Muscle of leg (tissue), 11 donors: Measurements from ENCODE around the gene HSPB7. TPM values are rescaled to one million over a fixed set of nuclear protein-coding genes. Genes with fewer than 3 reads are reported as not detected.
"Not testable (repeated sequence)": the region's sequence is repeated elsewhere in the genome, so short reads cannot be mapped to it uniquely, and the experiment has no call there.

Experiments used
- DNase-seq: peaks from one replicate; pipeline ENCODE4 v3.0.0; 2013
- H3K27ac ChIP-seq: one replicate; pipeline ENCODE4 v1.5.1; 2013; ENCODE audit warnings: mild to moderate bottlenecking, low read length, control low read depth
- H3K27me3 ChIP-seq: one replicate; pipeline ENCODE4 v1.6.1; 2013; ENCODE audit warnings: low read length; ENCODE audit not compliant: control insufficient read depth, insufficient read depth
- H3K36me3 ChIP-seq: one replicate; pipeline ENCODE4 v1.6.1; 2013; ENCODE audit warnings: low read length; ENCODE audit not compliant: control insufficient read depth, insufficient read depth
- H3K4me1 ChIP-seq: one replicate; pipeline ENCODE4 v1.6.1; 2013; ENCODE audit warnings: low read length; ENCODE audit not compliant: control insufficient read depth, insufficient read depth
- H3K4me3 ChIP-seq: one replicate; pipeline ENCODE4 v1.5.1; 2013; ENCODE audit warnings: low read length, control low read depth
- H3K9me3 ChIP-seq: replicated peaks from 2 replicates; pipeline ENCODE4 v1.6.1; 2013; ENCODE audit warnings: low read depth, low read length; ENCODE audit not compliant: control insufficient read depth
- WGBS: methylation state at CpG from one replicate; pipeline ENCODE4 v1.1.5; 2013; ENCODE audit warnings: missing lambda C conversion rate; ENCODE audit not compliant: insufficient coverage; 5-methylcytosine and 5-hydroxymethylcytosine counted together
- polyA plus RNA-seq, 8 donors: library from polyadenylated mRNA; unstranded; fragments of 120-200 nt; gene quantifications; one replicate each; pipeline versions ENCODE4 v1.2.1 to v1.2.3, GENCODE V29; 2013; ENCODE audit warnings: inconsistent platforms in 1 of 8, low replicate concordance in 1 of 8; ENCODE audit not compliant: insufficient read length in 8 of 8, insufficient read depth in 1 of 8
- total RNA-seq: library from RNA; stranded (reverse); fragments of 120-200 nt; gene quantifications from one replicate; pipeline ENCODE4 v1.2.4, GENCODE V29; 2013

Gene HSPB7
- total and polyA plus RNA-seq, 9 donors: 39.5 to 165 (median 136) TPM

GRCh38 chr1:16010837-16011236 lies 7.0 kb downstream of the HSPB7 start:
- no peaks in the 10 kb centered on the region for H3K27me3 ChIP-seq
- H3K36me3 ChIP-seq: peaks cover 4% of the 10 kb centered on the region
- H3K4me1 ChIP-seq: peaks cover 38% of the 10 kb centered on the region
- no peak overlapping the region for H3K27ac ChIP-seq
- no peaks in the 10 kb centered on the region for H3K9me3 ChIP-seq
- 85% methylated on average over 3 of the region's 3 CpGs for WGBS
- no peak for DNase-seq
- H3K4me3 ChIP-seq: no peak overlapping the region

DNA sequence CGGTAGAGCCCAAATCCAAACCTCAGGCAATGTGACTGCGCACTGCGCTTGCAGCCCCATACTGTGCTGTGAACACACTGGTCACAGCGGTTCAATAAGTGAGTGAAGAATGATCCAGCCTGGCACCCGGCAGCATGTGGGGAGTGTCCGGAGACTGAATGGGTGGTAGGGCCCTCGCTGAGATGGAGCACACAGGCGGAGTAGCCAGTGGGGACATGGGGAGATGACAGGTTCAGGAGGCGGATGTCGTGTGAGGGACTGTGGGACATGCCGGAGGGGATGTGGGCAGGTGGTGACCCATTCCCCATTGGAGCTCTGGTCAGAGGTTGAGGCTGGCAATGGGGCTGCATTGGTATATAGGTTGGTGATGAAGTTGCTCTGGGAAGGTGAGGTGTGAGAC lies 8.2 kb downstream of the HSPB7 start:
- H3K27me3 ChIP-seq: no peaks in the 10 kb centered on the region
- no peaks in the 10 kb centered on the region for H3K9me3 ChIP-seq
- WGBS: 95% methylated on average over 9 of the region's 11 CpGs
- H3K4me1 ChIP-seq: peaks cover 26% of the 10 kb centered on the region
- no peak for DNase-seq
- H3K4me3 ChIP-seq: no peak overlapping the region
- no peak overlapping the region for H3K27ac ChIP-seq
- no peaks in the 10 kb centered on the region for H3K36me3 ChIP-seq

GRCh38 chr1:16009030-16009460 lies 8.8 kb downstream of the HSPB7 start:
- no peaks in the 10 kb centered on the region for H3K9me3 ChIP-seq
- no peaks in the 10 kb centered on the region for H3K36me3 ChIP-seq
- no peaks in the 10 kb centered on the region for H3K27me3 ChIP-seq
- 0% methylated on average over 2 of the region's 4 CpGs for WGBS
- H3K4me3 ChIP-seq: no peak overlapping the region
- H3K27ac ChIP-seq: no peak overlapping the region
- DNase-seq: peak; percentile 78
- peaks cover 20% of the 10 kb centered on the region for H3K4me1 ChIP-seq

GRCh38 chr1:16007671-16008341 lies 10.0 kb downstream of the HSPB7 start:
- H3K4me3 ChIP-seq: no peak overlapping the region
- no peak for DNase-seq
- no peaks in the 10 kb centered on the region for H3K27me3 ChIP-seq
- WGBS: no CpG with 5 or more reads among the region's 6 CpGs
- no peaks in the 10 kb centered on the region for H3K9me3 ChIP-seq
- H3K4me1 ChIP-seq: peaks cover 8% of the 10 kb centered on the region
- no peak overlapping the region for H3K27ac ChIP-seq
- H3K36me3 ChIP-seq: no peaks in the 10 kb centered on the region

DNA sequence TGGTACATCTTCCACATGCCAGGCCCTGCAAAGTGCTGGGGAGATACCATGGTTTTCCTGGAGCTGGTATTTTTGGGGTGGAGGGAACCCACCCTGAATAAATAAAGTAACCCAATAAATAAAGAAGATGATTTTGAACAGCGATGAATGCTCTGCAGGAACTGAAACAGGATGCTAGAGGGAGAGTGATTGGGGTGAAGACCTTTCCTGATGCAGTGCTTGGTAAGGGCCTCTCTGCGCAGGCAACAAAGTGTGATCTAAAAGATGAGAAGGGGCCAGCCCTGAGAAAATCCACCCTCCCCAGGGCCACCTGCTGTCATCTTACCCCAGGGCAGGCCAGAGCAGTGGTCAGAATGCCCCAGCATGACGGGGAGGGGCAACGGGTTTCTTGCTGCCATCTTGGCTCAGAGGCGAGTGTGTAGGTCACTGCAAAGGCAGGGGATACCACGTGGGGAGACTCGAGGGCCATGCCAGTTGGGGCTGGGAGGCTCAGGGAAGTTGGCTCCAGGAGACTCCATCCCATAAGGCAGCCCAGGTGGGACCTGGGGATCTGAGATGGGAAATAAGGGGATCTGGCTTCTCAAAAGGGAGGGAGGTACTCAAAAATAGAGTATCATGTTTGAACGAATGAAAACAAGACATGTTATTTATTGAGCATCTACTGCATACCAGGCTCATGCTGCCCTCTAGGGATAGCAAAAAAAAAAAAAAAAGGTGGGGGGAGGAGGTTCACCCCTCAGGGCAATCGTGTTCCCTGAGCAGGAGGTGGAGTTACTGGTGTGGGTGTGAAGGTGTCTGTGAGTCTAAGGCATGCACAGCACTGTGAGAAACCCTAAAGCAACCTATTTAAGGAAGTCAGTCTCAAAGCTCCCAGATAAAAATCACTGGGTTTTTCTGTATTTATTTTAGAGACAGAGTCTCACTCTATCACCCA lies 11.0 kb downstream of the HSPB7 start:
- 56% methylated on average over 3 of the region's 9 CpGs for WGBS
- Histone ChIP-seq H3K27ac (no peak overlapping the region), H3K27me3 (no peaks in the 10 kb centered on the region), H3K36me3 (no peaks in the 10 kb centered on the region), H3K4me1 (no peaks in the 10 kb centered on the region), H3K9me3 (no peaks in the 10 kb centered on the region), H3K4me3 (no peak overlapping the region)
- DNase-seq: no peak

- Histone ChIP-seq H3K4me3 (no peak overlapping the region), H3K36me3 (no peaks in the 10 kb centered on the region), H3K9me3 (no peaks in the 10 kb centered on the region), H3K27ac (no peak overlapping the region), H3K4me1 (no peaks in the 10 kb centered on the region), H3K27me3 (no peaks in the 10 kb centered on the region)
- DNase-seq: no peak
- WGBS: 76% methylated on average over 9 of the region's 11 CpGs
Observed at GRCh38 chr1:16006010-16006409, 11.8 kb downstream of the HSPB7 start.

DNA sequence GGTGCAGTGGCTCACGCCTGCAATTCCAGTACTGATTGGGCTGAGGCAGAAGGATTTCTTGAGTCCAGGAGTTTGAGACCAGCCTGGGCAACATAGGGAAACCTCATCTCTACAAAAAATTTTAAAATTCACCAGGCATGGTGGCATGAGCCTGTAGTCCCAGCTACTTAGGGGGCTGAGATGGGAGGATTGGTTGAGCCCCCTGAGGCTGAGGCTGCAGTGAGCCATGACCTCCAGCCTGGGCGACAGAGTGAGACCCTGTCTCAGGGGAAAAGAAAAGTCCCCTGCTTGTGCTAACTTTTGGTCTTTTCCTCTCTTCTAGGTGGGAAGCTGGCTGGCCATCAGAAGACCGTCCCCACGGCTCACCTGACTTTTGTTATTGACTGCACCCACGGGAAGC lies 12.2 kb downstream of the HSPB7 start:
- Histone ChIP-seq H3K27ac (no peak overlapping the region), H3K4me1 (no peaks in the 10 kb centered on the region), H3K36me3 (no peaks in the 10 kb centered on the region), H3K27me3 (no peaks in the 10 kb centered on the region), H3K9me3 (no peaks in the 10 kb centered on the region), H3K4me3 (no peak overlapping the region)
- DNase-seq: no peak
- 72% methylated on average over 5 of the region's 5 CpGs for WGBS

DNA sequence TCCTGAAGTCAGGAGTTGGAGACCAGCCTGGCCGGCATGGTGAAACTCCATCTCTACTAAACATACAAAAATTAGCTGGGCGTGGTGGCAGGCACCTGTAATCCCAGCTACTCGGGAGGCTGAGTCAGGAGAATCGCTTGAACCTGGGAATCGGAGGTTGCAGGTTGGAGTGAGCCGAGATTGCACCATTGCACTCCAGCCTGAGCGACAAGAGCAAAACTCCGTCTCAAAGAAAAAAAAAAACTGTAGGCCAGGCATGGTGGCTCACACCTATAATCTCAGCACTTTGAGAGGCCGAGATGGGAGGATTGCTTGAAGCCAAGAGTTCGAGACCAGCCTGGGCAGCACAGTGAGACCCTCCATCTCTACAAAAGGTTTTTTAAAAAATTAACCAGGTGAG lies 16.6 kb downstream of the HSPB7 start:
- DNase-seq, H3K27me3 ChIP-seq, H3K4me1 ChIP-seq, H3K27ac ChIP-seq, H3K36me3 ChIP-seq, H3K4me3 ChIP-seq, H3K9me3 ChIP-seq: not testable (repeated sequence)
- 93% methylated on average over 5 of the region's 10 CpGs for WGBS

DNA sequence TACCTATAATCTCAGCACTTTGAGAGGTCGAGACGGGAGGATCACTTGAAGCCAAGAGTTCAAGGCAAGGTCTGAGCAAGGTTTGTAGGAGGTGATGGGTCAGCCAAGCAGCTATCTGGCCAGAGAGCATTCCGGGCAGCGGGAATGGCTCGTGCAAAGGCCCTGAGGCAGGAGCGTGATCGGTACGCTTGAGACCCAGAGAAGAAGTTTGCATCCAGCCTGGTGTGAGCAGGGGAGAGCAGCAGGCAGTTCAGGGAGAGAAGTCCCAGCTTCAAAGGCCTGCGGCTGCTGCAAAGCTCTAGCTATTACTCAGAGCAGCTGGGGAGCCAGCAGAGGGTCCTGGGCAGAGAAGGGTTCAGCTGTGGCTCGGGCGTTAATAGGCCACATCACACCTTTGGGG lies 18.9 kb downstream of the HSPB7 start:
- no peaks in the 10 kb centered on the region for H3K4me1 ChIP-seq
- 90% methylated on average over 9 of the region's 11 CpGs for WGBS
- no peak for DNase-seq

DNA sequence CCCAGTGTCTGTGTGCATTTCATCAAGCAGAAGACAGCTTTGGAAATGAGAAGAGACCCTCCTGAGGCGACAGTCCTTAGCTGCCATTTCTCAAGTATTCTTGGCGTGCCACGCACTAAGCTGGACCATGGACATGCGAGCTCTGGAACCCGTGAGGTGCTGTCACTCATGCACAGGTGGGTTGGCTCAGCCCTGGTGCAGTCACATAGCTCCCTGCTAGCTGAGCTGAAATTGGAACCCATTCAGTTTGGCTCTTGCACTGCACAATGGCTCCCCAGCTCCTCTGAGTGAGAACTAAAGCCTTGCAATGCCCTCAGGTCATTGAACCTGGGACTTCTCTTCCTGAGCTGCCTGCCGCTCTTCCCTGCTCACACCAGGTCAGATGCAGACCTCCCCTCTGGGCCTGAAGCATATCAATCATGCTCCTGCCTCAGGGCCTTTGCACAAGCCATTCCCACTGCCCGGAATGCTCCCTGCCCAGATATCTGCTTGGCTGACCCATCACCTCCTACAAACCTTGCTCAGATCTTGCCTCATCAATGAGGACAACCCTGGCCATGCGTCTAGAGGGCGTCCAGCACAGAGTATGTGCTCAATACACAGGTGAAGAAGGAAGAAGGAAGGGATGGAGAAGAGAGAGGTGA lies 20.1 kb downstream of the HSPB7 start:
- Histone ChIP-seq H3K27me3 (peaks cover 7% of the 10 kb centered on the region), H3K4me1 (no peaks in the 10 kb centered on the region), H3K9me3 (no peaks in the 10 kb centered on the region), H3K27ac (no peak overlapping the region), H3K4me3 (no peak overlapping the region), H3K36me3 (no peaks in the 10 kb centered on the region)
- 76% methylated on average over 7 of the region's 9 CpGs for WGBS
- peak; percentile 36 for DNase-seq

More for the DNA sequence above, 18.9 kb downstream of the HSPB7 start:
- no peaks in the 10 kb centered on the region for H3K36me3 ChIP-seq
- H3K27ac ChIP-seq: no peak overlapping the region
- H3K9me3 ChIP-seq: no peaks in the 10 kb centered on the region
- peaks cover 7% of the 10 kb centered on the region for H3K27me3 ChIP-seq
- no peak overlapping the region for H3K4me3 ChIP-seq
